BJ (cell line): ENCODE results near the gene POLR1C. TPM values are rescaled to one million over a fixed set of nuclear protein-coding genes. Genes with fewer than 3 reads are reported as not detected.
A peak's percentile ranks its signal among the peaks of the same experiment; 100 is the strongest.

ENCODE experiments used
- CTCF ChIA-PET: fragments of 350-600 bp; formaldehyde crosslinking; extraction: SDS; loops from one replicate; lab custom pipeline; 2021; ENCODE audit warnings: antibody characterized with exemption, inconsistent platforms; lab: Yijun Ruan, JAX
- POLR2A ChIA-PET: fragments of 300-600 bp; sonication (Branson Sonifier 250); formaldehyde crosslinking; extraction: SDS; loops from one replicate; lab custom pipeline; 2021; ENCODE audit warnings: antibody characterized with exemption; lab: Charles Lee
- DNase-seq: peaks from one replicate; pipeline ENCODE4 v3.0.0-alpha.2; 2011; ENCODE audit warnings: low read depth
- H3K27me3 ChIP-seq: 2 replicates; pipeline ENCODE4 v1.6.0; 2011; ENCODE audit warnings: low read length; ENCODE audit not compliant: control insufficient read depth, insufficient read depth
- H3K36me3 ChIP-seq: 2 replicates; pipeline ENCODE4 v1.5.1; 2011; ENCODE audit warnings: low read length; ENCODE audit not compliant: control insufficient read depth, insufficient read depth
- H3K4me3 ChIP-seq: 2 replicates; pipeline ENCODE4 v1.5.1; 2011; ENCODE audit warnings: low read depth, mild to moderate bottlenecking, control low read depth, low read length
- CTCF ChIP-seq: IDR thresholded peaks from 2 replicates; pipeline ENCODE4 v1.5.1; 2011; ENCODE audit warnings: low read depth, mild to moderate bottlenecking, control low read depth, inconsistent platforms, low read length, moderate library complexity; ENCODE audit not compliant: insufficient read depth
- polyA plus RNA-seq: library from polyadenylated mRNA; depleted of rRNA; stranded (reverse); fragments of >200 nt; gene quantifications from 2 replicates; pipeline ENCODE4 v1.2.3, GENCODE V29; 2011

The POLR1C gene
- polyA plus RNA-seq, 1 experiment, result 37.5 TPM

- ChIA-PET CTCF (interaction anchor here (0.5 to 12.0 kb wide), 29 partner anchors 10 to 510 kb away, joined by 3 to 136 read pairs (median 5); partner anchors contain the start of genes DLK2, DNPH1, POLR1C and YIPF3), POLR2A (interaction anchor here (0.6 to 0.7 kb wide), 2 partner anchors 9 to 29 kb away, joined by 4 to 13 read pairs; partner anchors contain the start of gene TJAP1)
- Histone ChIP-seq H3K4me3 (no peak overlapping the region), H3K36me3 (peaks cover 28% of the 10 kb centered on the region), H3K27me3 (no peaks in the 10 kb centered on the region)
- TF ChIP-seq CTCF, result no peak
- no peak for DNase-seq
These were observed 10.7 kb upstream of the POLR1C start for GRCh38 chr6:43506171-43506570.

GRCh38 chr6:43506667-43507471, 10.0 kb upstream of the POLR1C start:
- Histone ChIP-seq H3K36me3 (peaks cover 31% of the 10 kb centered on the region), H3K27me3 (no peaks in the 10 kb centered on the region), H3K4me3 (no peak overlapping the region)
- DNase-seq, result no peak
- ChIA-PET POLR2A (interaction anchor here (0.6 to 0.7 kb wide), 2 partner anchors 10 to 30 kb away, joined by 4 to 13 read pairs; partner anchors contain the start of gene TJAP1), CTCF (interaction anchor here (0.5 to 12.0 kb wide), 42 partner anchors 9 to 509 kb away, joined by 3 to 136 read pairs (median 5); partner anchors contain the start of genes DLK2, DNPH1, POLR1C and TJAP1)
- TF ChIP-seq CTCF, result peak; percentile 95

GRCh38 chr6:43508481-43509141, 8.3 kb upstream of the POLR1C start:
- H3K4me3 ChIP-seq, result no peak overlapping the region
- H3K36me3 ChIP-seq, result peaks cover 32% of the 10 kb centered on the region
- CTCF ChIA-PET, result interaction anchor here (1.6 to 12.0 kb wide), 9 partner anchors 8 to 246 kb away, joined by 4 to 136 read pairs (median 11); partner anchors contain the start of genes DLK2, POLR1C and YIPF3
- POLR2A ChIA-PET, result interaction anchor here (0.6 kb wide), 1 partner anchor 66 kb away, joined by 3 read pairs; no protein-coding TSS in a partner anchor
- no peak for TF ChIP-seq CTCF
- no peaks in the 10 kb centered on the region for H3K27me3 ChIP-seq
- DNase-seq, result no peak

- CTCF ChIA-PET, result interaction anchor here (0.6 to 12.0 kb wide), 8 partner anchors 10 to 247 kb away, joined by 3 to 136 read pairs (median 12); partner anchors contain the start of gene DLK2
- POLR2A ChIA-PET, result interaction anchor here (0.6 kb wide), 1 partner anchor 505 kb away, joined by 5 read pairs; no protein-coding TSS in a partner anchor
- TF ChIP-seq CTCF, result 0 out of 2 replicates have a peak, but pooled peaks have one; percentile 4
- H3K36me3 ChIP-seq, result peaks cover 33% of the 10 kb centered on the region
- H3K27me3 ChIP-seq, result no peaks in the 10 kb centered on the region
- peak overlapping the region; percentile 61 for H3K4me3 ChIP-seq
- no peak for DNase-seq
These were observed 7.5 kb upstream of the POLR1C start for GRCh38 chr6:43509142-43509983.
